Right lung (tissue), 5 donors: ENCODE measurements around the gene PKN1. TPM values are rescaled to one million over a fixed set of nuclear protein-coding genes. Genes with fewer than 3 reads are reported as not detected.
A peak's percentile ranks its signal among the peaks of the same experiment; 100 is the strongest.
"Not testable (repeated sequence)": the region's sequence is repeated elsewhere in the genome, so short reads cannot be mapped to it uniquely, and the experiment has no call there.

Experiments
- DNase-seq, 2 donors: peaks; one replicate each; pipeline ENCODE4 v3.0.0-alpha.2; 2013
- polyA plus RNA-seq, 5 donors: library from polyadenylated mRNA; unstranded; fragments of 120-200 nt; gene quantifications; one replicate each; pipeline versions ENCODE4 v1.2.1 to v1.2.3, GENCODE V29; 2013; ENCODE audit warnings: inconsistent platforms in 1 of 5, low replicate concordance in 1 of 5; ENCODE audit not compliant: insufficient read length in 5 of 5, insufficient read depth in 1 of 5

The PKN1 gene
- polyA plus RNA-seq, 5 donors: 63.9 to 119 (median 83.2) TPM

DNA sequence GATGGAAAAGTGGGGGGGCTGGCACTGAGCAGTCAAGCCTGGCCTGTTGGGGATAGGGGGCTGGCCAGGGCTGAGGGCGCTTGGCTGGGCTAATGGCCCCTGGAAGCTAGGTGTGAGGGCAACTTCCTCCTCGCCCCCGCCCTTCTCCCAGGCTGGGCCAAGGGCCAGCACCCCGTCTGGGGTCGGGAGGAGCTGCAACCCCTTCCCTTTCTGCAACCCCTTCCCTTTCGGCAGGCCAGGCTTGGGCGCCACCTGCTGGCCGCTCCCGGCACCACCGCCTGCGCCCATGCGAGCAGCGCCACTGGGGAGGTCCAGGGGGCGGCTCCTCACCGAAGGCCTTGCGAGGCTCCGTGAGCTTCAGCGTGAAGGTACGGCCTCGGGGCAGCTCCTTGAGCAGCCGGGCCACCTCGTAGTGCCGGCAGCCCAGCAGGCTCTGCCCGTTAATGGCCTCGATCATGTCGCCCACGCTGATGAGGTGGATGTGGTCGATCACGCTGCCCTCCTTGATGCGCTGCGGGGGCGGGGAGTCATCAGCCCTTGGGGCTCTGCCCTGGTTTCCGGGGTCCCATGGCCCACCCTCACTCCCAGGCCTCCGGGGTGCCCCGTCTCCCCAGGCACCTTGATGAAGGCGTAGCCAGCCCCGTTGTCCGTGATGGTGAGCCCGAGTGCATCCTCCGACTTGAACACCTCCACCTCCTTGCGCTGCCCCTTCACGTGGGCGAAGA is 47.0 kb downstream of the PKN1 start:
- no peak for DNase-seq

DNA sequence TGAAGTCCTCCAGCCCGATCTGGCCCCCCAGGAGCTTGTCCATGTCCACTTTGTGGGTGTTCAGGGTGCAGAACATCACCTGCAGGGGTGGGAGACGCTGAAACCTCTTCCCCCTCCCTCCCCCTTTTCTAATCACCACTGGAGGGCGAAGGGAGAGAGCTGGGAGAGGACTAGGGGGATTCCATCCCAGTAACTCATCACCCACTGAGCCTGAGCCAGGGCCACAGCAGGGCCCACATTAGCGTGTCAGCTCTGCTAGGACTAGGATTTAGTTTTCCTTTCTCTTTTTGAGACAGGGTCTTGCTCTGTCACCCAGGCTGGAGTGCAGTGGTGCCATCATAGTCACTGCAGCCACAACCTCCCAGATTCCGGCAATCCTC is 47.6 kb downstream of the PKN1 start:
- no peak for DNase-seq

DNA sequence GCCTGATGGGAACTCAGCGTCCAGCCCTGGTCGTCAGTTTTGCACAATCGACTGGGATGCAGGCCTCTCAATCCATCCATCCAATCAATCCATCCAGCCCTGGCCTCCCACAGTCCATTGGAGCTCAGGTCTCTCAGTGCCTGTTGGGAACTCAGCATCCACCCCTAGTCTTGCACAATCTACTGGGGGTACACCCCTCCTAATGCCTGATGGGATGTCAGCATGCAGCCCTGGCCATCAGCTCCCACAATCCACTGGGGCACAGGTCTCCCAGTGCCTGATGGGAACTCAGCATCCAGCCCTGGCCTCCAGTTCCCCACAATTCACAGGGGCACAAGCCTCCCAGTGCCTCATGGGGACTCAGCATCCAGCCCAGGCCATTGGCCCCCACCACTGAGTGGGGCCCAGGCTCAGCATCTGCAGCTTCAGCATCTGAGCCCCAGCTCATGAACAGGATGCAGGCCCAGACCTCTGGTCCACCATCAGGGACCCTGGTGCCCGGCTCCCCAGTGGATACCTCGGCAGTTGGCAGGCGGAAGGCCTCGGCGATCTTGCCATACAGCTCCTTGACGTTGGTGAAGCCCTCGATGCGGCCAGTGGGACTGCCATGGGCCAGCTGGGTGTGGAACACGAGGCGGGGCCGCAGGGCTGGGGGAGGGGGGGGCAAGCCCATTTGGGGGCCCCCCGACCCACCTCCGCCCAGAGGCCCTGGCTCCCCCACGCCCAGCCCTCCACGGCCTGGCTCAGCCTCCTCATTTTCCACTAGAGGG is 49.3 kb downstream of the PKN1 start:
- no peak for DNase-seq

DNA sequence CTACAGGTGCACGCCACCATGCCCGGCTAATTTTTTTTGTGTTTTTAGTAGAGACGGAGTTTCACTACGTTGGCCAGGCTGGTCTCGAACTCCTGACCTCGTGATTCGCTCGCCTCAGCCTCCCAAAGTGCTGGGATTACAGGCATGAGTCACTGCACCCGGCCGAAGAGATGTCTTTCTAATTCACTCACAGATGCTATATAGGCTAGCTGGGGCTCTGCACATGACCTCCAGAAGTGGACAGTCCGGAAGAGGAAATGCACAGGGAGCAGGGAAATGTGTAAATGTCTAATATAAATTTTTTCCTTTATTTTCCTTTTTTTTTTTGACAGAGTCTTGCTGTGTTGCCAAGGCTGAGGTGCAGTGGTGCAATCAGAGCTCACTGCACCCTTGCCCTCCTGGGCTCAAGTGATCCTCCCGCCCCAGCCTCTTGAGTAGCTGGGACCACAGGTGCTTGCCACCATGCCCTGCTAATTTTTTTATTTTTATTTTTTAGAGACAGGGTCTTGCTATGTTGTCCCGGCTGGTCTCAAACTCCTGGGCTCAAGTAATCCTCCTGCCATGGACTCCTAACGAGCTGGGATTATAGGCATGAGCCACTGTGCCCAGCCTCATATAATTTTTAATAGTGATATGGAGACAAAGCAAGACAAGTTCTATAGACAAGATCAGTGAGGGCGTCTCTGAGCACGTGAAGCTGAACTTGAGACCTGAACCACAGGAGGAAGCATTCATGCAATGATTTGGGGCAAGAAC is 54.4 kb downstream of the PKN1 start:
- no peak for DNase-seq

DNA sequence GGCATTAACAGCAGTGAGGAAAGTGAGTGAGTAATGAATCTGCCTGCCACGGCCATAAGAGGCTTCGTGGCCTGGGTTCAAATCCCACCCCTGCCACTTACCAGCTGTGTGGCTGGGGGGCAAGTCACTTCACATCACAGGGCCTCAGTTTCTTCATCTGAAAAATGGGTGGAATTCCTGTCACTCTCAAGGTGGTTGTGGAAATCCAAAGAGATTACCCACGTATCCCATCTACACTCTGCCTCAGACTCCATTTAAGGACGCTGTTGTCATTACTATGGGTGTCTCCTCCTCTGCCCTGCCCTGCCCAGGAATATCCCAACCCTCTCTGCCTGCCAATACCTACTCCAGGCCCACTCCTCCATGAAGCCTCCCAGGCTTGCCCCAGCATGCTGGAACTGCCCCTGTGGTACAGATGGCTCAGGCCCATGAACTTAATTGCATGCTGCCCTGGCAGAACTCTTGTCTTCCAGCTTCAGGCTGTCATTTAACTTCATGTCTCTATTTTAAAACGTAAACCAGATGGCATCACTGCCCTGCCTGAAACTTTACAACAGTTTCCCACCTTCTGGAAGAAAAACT is 59.7 kb downstream of the PKN1 start:
- no peak for DNase-seq

DNA sequence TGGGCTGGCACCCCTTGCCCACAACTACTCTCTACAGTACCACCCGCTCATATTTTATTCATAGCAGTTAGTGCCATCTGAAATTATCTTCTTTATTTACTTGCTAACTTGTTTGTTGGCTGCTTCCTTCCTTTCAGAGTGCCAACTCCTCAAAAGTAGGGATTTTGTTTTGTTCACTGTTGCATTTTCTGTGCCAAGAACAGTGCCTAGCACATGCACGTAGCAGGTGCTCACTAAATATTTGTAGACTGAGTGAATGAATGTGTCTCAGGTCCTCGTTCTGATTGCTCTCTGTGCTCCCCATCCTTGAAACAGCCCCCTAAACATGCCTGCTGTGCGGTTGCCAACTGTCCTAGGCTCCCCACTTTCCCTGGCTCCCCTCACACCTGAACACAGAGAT is 61.3 kb downstream of the PKN1 start:
- DNase-seq: no peak

DNA sequence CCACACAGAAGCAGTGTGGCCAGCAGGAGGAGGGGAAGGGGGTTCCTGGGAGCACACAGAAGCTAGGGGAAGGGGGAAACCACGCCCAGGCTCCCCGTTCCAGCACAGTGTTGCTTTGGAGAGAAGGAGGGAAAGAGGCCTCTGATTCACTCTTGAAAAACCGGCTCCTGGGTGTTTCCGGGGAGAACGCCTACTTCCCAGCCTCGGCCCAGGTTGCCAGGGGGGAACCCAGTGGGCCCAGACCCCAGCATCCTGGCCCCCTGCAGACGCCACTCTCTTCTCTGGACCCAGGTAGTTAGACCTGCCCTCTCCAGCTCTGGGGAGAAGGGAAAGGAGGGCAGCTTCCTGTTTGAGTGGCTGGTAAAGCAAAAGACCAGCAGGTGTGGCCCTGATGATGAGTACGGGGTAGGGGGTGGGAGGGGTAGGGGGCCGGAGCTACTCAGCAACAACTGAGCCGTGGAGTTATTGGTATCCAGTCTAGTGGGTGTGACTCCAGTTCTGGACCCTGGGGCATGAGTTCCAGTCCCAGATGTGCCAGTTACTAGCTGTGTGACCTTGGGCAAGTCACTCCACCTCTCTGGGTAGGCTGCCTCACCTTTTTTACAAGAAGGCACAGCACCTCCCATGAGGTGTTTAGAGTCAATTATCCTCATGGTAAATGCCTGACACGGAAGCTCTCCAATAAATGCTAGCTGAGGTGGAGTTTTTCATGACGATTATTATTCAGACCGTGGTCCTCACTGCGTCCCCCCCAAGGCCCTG is 62.0 kb downstream of the PKN1 start:
- DNase-seq: no peak

DNA sequence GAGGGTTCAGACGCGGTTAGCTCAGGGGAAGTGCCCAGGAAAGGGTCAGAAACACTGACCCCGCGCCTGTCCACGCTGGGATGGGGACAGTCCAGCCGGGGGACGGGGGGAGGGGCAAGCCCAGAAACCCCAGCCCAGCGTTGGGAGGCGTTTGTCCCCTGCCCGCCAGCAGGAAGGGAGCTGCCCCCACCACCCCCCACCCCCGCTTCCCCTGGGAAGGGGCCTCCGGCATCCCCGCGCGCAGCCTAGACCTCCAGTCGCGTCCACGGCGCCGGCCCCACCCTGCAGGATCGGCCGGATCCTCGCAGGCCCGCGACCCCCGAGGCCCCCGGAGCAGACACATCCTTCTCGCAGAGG is 62.5 kb downstream of the PKN1 start:
- DNase-seq: no peak

DNA sequence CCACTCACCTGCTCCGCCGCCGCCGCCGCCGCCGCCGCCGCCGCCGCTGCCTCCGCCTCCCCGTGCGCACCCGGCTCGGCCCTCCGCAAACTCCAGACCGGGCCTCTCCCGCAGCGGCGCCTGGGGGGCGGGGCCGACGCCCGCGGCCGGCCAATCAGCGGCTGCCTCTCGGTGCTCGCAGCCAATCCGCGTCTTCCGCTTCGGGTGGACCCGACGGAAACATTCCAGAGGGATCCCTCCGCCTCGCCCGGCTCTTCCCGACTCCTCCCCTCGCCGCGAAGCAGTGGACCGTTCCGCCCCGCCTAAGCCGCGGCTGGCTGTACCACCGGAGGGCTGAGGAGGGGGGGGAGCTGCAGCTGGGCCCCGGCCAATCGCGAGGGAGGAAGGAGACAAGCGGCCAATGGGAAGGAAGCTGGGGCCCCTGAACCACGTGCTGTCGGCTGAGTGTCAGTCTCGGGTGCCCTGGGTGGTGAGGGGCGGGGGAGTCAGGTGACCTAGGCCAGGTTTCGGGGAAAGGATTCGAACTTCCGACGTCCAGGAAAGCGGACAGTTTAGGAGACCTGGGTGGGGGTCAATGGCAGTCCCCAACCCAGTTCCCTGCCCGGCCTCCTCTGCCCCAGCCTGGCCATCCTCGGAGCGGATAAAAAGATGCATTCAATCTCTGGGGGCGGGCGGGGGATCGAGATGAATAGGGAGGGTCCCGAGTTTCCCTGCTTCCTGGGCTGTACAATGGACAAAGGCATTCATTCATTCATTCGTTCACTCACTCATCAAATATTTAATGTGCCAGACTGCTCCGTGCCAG is 63.1 kb downstream of the PKN1 start, which contains the start of gene GIPC1:
Gene GIPC1, minus strand, starts transcription at position 99 of the 805 bp plus-strand sequence. CDS start 13,151 bp downstream, outside the sequence.
- DNase-seq: peak; percentile 99

DNA sequence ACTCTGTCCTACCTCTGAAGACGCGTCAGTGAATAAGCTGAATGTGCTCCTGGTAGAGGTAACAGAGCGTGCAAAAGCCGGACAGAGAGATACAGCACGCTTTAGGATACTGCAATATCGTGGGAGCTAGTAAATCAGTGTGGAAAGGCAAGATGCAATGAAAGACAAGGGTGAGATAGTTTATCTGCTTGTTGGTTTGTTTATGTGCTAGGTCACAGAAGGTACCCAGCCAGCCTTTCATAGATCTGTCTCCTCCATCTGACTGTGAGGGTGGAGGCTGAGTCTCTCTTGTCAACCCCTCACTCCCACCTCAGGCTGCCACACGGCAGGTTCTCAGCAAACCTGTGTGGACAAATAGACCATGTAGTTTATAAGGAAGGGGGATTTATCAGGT is 63.7 kb downstream of the PKN1 start:
- no peak for DNase-seq

DNA sequence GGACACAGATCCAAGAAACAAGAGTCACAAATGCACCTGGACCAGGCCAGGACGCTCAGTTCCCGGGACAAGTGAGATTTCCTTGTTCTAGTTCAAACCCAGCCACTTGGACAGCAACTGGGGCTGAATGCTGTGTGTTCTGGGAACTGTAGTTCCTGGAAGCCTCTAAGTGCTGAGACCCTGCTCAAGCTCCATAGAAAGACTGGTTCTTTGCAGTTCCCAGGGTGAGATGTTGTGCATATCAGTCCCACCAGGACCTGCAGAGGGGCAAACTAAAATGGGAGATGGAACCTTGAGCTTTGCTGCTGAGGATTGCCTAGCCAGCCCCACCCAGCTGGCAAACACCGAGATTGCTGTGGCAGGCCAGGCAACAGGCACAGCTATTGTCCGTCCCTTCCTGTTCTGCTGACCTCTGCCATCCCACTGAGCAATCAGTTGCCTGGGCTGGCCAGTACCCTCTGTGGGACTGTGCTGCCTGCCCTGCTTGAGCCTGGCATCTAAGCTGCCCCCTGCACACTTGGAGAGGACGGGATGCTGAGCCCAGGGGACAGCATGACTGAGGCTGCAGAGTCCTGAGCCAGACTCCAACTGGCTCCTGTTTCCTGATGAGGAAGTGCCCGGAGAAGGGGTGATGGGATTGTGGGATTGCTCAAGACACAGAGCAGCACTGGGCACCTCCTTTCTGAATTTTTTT is 64.3 kb downstream of the PKN1 start:
- no peak for DNase-seq

DNA sequence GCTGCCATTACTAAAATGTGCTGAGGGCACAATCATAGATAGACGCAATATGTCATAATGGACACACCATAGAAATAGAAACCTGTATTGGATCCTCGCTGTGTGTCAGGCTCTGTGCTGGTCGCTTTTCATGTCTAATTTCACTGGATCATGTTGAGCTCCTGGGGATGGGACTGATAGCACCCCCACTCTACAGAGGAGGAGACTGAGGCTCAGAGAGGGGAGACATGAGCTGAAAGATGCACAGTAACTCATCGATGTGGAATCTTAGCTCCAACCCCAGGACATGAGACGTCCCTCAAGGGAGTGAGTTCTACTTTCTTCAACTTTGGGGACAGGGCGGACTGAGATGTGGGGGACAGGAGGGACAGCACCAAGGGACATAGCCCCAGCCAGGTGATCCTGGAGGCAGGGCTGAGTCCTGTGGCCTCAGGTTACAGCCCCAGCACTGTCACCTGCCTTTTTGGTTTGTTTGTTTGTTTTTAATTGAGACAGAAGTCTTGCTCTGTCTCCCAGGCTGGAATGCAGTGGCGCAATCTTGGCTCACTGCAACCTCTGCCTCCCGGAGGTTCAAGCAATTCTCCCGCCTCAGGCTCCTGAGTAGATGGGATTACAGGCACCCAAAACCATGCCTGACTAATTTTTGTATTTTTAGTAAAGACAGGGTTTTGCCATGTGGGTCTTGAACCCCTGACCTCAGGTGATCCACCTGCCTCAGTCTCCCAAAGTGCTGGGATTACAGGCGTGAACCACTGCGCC is 69.4 kb downstream of the PKN1 start:
- no peak for DNase-seq

DNA sequence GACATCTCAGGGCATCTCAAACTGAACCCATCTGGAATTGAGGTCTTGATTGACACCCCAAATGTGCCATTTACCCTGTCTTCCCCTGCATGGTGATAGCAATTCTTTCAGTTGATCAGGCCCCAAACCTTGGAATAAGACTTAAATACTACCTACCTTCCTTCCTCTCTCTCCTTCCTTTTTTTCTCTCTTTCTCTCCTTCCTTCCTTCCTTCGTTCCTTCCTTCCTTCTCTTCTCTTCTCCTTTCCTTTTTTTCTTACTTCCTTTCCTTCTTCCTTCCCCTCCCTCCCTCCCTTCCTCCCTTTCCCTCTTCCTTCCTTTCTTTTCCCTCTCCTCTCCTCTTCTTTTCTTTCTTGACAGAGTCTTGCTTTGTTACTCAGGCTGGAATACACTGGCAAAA is 70.2 kb downstream of the PKN1 start:
- DNase-seq: no peak

DNA sequence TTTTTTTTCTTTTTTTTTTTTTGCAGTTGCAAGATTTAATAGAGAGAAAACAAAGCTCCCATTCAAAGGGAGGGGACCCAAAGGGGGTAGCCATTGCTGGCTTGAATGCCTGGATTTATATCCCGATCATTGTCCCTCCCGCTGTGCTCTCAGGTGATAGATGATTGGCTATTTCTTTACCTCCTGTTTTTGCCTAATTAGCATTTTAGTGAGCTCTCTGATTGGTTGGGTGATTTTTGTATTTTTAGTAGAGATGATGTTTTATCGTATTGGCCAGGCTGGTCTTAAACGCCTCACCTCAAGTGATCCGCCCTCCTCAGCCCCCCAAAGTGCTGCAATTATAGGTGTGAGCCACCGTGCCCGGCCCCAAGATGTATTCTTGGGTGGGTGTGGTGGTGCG is 71.5 kb downstream of the PKN1 start:
- DNase-seq: not testable (repeated sequence)

DNA sequence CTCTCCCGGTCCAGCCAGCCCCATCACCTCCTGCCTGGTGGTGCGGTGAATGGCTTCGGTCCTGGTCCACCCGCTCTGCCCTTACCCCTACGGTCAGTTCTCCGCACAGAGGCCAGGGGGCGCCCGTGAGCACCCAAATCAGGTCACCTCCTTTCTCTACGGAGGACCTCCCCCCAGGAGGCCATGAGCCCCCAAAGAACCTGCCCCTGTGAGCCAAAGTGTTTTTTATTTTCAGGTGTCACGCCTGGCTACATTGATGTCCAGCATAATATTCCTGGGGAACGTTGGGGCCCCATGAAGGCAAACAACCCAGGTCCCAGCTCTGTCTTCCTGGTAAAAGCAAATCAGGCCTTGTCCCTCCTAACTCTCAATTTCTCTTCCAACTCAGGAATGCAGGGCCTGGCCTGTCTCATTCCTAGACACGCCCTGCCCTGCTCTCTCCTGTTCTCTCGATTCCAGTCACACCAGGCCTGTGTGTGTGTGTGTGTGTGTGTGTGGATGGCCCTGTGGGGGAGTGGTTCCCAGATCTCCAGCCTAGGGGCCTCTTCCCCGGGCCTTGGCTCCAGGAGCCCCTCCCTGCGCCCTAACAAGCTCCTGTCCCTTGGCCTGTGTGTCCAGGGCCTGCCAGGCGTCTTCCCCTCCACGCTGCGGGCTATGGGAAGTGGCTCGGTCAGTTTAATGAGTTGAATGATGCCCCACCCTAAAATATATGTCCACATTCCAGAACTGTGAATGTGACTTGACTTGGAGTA is 72.6 kb downstream of the PKN1 start:
- peak in 1 of 2 donors; percentile 31 for DNase-seq

DNA sequence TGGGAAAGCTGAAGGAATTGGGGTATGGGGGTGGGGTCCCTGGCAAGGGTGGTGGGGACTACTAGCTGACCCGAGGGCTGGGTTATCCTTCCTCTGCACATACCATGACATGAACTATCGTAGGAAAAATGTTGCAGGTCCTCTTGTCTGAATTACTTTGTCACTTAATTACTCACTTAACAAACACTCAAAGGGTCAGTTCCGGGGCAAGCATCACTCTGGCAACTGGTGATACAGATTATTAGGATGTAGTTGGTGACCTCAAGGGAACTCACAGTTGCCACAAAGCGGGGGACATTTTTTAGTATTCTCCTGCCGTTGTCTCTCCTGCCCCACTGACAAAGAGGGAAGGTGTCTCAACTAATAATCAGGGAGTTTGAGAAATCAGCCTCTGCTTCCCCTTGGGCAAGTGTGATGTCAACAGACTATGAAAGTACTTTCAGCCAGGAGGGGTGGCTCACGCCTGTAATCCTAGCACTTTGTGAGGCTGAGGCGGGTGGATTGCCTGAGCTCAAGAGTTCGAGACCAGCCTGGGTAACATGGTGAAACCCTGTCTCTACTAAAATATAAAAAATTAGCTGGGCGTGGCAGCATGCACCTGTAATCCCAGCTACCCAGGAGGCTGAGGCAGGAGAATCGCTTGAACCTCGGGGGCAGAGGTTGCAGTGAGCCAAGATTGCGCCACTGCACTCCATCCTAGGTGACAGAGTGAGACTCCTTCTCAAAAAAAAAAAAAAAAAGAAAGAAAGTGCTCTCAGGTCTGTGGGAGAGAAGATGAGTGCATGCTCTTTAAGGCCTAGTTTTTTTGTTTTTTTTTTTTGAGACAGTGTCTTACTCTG is 74.8 kb downstream of the PKN1 start:
- peak in 1 of 2 donors; percentile 46 for DNase-seq
